NCI-H345 treated with DMSO at 0.1 percent for 48 hours (cell line): ENCODE measurements around the gene MUC4.
"Not testable (repeated sequence)": the region's sequence is repeated elsewhere in the genome, so short reads cannot be mapped to it uniquely, and the experiment has no call there.

Source experiments
- DNase-seq: peaks from one replicate; lab custom pipeline; 2025; ENCODE audit not compliant: unreplicated experiment; lab: John Stamatoyannopoulos, UW

The MUC4 gene

DNA sequence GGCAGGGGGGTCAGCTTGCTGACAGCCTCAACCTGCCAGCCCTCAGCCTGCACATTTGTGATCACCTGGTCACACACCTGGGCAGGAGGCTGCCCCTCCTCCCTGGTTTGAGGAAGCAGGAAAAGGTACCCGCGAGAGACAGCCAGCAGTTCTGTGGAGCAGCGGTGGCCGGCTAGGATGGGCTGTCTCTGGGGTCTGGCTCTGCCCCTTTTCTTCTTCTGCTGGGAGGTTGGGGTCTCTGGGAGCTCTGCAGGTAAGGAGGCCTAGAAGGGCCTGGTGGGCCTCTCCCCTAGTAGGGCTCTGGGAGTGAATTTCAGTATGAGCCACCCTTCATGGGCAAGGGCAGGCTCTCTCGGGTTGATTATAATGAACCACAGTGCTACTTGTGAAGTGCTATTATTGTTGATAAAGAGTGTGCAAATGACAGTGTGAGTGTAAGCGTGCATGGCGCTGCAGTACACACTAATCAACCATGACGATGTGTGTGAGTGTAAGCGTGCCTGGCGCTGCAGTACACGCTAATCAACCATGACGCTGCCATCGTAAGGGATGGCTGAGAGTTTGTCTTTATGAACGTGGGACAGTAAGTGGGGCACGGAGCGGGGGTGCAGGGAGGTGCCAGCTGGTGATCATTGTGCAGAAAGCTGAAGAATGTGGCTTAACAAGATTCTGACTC is 90.8 kb downstream of the MUC4 start, which contains the start of gene MUC20:
Gene MUC20 (plus strand): TSS at position 148 of the 676 bp plus-strand sequence. CDS start 30 bp downstream, at position 178.
- DNase-seq = not testable (repeated sequence)

DNA sequence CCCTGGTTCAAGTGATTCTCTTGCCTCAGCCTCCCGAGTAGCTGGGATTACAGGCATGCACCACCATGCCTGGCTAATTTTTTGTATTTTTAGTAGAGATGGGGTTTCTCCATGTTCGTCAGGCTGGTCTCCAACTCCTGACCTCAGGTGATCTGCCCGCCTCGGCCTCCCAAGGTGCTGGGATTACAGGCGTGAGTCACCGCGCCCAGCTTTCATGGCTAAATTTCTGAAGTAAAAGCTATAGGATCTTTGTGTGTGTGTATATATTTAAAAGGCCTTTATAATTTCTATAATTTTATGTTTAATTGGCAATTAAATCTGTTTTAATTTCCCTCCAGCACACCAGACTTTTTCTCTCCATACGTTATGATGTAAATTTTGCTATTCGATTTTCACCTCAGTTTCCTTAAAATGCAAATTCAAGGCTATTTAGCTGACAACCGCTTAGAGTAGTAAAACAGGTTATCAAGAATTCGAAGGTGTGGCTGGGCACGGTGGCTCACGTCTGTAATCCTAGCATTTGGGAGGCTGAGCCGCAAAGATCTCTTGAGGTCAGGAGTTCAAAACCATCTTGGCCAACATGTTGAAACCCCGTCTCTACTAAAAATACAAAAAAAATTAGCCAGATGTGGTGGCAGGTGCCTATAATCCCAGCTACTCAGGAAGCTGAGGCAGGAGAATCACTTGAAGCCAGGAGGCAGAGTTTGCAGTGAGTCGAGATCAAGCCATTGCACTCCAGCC is 92.0 kb downstream of the MUC4 start:
- not testable (repeated sequence) for DNase-seq

DNA sequence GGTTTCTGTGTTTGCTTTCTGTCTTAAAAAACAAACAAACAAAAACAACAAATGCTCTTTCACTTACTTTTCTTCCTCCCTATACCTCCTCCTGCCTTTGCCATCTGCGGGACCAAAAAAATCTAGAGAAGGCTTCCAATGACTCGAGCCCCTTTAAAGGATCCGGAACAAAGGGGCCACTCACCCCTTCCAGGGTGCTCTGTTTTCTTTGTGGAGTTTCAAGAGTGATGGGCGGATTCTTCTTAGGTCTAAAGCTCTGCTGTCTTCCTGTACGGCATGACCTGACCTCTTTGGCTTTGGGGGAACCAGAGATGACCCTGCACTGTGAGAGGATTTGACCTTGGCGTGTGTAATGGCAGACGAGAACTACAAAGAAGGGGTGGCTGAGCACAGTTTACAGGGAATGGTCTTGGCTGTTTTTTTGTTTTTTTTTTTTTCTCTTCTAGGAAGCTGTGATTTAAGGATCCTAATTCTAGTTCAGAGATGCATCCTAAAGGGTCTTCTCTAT is 93.2 kb downstream of the MUC4 start:
- no peak for DNase-seq

DNA sequence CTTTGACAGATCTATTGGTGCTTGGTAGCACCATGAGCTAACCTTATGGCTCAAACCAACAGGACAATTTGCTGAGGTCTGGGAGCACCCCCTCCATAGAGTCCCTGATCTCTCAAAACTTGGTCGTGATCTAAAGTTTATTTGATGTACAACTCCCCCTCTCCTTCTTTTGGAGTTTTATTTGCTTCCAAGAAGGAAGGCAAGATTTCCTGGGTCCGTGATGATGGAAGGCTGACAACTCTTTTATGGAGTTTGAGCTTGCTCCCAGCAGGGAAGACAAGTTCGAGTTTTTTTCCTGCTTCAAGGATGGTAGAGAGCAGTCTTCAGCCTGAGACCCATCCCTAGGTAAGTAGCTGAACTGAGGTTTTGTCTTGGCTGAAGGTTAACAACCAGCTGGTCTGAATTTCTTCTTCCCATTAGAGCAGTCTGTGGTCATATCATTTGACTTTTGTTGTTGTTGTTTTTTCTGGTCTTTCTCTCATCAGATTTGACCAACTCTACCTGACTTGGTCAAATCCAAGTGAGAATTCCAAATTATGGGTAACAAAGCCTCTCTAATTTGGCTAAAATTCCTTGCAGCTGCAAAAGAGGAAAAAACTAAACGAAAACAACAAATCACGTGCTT is 93.8 kb downstream of the MUC4 start:
- no peak for DNase-seq

DNA sequence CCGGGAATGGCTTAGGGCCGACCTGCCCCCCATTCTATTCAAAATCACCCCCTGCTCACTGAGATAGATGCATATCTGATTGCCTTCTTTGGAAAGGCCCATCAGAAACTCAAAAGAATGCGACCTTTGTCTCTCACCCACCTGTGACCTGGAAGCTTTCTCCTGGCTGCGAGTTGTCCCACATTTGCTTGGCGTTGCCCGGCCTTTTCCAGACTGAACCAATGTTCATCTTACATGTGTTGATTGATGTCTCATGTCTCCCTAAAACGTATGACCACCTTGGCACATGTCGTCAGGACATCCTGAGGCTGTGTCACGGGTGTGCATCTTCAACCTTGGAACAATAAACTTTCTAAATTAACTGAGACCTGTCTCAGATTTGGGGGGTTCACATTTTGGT is 94.3 kb downstream of the MUC4 start:
- DNase-seq = no peak

DNA sequence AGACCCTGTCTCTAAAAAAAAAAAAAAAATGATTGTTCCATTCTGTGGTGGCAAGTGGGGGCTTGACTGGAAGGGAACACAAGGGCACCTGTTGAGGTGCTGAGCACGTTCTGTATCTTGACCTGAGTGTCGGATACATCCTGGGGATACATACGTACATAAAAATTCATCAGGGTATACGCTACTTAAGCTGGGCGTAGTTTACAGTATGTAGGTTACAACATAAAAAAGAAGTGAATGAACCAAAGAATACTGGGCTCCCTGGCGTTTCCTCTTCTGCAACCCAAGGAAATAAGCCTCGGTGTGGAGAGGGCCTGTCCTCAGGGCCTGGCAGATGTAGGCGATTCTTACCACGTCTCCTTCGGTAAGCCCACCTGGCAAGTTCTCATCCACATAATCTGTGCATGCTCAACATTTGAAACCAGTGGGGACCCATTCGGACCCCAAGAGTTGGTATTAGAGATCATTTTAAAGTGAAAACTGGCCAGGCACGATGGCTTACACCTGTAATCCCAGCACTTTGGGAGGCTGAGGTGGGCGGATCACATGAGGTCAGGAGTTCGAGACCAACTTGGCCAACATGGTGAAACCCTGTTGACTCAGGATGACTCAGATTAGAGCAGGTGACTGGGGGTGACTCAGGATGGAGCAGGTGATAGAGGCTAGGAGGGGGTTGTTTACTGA is 96.0 kb downstream of the MUC4 start:
- DNase-seq = no peak

DNA sequence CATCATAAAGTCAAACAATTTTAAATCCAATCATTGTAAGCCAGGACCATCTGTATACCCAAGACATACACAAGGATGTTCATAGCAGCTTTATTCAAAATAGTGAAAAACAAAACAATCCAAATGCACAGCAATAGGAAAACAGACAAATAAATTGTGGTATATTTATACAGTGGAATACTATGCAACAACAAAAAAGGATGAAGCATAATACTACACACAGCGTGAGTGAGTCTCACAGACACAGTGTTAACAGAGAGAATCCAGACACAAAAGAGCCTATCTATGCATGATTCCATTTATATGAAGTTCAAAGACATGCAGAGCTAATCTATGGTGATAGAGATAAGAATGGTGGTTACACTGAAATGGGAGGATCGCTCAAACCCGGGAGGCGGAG is 96.6 kb downstream of the MUC4 start:
- DNase-seq = no peak

DNA sequence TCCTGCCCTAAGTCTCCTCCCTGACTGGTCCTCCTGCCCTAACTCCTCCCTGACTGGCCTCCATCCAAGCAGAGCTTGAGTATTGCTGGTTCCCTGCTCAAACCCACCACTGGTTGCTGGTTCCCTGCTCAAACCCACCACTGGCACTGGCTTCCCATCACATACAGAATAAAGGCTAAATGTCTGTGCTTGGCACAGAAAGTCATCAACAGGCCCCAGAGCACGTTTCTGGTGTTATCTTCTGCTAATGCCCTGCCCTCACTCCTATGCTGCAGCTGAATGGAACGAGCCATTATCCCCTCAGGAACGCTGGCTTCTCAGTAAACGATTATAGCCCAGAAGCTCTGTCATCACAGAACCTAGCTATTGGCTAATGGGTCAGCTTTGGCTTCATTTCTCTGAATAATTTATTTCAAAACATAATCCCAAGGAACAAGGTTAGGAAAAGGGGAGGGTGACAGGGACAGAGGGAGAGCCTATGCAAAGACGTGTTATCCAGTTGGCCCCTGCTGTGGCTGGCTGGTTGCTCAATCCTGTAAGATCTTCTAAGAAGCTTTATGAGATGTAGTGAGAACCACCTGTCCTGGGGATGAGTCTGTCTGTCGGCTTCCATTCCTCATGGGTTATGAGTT is 97.2 kb downstream of the MUC4 start:
- DNase-seq = no peak

DNA sequence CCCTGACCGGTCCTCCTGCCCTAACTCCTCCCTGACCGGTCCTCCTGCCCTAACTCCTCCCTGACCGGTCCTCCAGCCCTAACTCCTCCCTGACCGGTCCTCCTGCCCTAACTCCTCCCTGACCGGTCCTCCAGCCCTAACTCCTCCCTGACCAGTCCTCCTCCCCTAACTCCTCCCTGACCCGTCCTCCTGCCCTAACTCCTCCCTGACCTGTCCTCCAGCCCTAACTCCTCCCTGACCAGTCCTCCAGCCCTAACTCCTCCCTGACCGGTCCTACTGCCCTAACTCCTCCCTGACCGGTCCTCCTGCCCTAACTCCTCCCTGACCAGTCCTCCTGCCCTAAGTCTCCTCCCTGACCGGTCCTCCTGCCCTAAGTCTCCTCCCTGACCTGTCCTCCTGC is 98.6 kb downstream of the MUC4 start:
- DNase-seq = not testable (repeated sequence)

DNA sequence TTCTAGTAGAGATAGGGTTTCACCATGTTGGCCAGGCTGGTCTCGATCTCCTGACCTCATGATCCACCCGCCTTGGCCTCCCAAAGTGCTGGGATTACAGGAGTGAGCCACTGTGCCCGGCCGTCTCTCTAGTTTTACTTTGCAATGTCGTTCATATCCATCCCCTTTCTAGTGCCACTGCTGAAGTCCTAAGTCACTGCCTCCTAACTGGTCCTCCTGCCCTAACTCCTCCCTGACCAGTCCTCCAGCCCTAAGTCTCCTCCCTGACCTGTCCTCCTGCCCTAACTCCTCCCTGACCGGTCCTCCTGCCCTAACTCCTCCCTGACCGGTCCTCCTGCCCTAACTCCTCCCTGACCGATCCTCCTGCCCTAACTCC is 99.2 kb downstream of the MUC4 start:
- DNase-seq = not testable (repeated sequence)

DNA sequence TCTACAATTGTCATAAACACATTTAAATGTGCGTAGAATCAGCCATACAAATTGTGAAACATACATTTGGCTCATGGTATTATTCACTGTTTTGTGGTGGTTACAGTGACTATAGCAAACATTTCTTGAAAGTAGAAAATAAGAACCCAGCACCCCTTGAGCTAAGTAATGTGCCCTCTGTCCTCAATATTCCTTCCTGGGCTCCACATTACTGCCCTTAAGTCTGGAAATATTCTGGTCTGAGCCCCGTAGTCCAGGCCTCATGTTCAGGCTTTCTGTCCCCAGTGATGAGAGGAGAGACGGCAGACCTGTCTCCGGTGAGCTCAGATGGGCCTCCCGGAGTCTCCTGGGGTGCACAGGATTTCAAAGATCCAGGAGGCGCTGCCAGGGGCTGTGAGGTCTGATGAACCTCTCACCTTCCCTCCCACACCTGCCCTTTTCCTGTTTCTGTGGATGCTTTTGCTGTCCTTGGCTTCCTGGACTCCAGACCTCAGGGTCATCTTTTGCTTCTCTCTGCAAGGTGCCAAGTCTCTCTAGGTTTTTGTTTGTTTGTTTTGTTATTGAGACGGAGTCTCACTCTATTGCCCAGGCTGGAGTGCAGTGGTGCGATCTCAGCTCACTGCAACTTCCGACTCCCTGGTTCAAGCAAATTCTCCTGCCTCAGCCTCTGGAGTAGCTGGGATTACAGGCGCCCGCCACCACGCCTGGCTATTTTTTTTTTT is 99.8 kb downstream of the MUC4 start:
- DNase-seq = no peak

DNA sequence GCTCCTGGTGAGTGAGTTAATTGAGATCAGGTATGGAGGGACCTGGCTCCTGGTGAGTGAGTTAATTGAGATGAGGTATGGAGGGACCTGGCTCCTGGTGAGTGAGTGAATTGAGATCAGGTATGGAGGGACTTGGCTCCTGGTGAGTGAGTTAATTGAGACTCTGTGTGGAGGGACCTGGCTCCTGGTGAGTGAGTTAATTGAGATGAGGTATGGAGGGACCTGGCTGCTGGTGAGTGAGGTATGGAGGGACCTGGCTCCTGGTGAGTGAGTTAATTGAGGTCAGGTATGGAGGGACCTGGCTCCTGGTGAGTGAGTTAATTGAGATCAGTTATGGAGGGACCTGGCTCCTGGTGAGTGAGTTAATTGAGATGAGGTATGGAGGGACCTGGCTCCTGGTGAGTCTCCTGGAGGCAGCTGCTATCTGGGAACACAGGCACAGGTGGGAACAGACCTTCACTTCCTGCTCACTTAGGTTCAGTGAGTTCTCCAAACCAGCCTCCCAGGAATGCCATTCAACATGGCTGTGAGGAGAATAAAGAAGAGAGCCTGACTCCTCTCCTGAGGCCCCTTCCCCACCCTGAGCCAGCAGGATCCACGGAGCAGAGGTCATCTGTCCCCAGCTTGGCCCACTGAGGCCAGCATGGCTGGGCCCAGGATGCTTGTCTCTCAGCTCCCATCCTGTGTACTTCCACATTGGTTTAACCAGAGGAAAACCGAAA is 100.5 kb downstream of the MUC4 start:
- DNase-seq = not testable (repeated sequence)

DNA sequence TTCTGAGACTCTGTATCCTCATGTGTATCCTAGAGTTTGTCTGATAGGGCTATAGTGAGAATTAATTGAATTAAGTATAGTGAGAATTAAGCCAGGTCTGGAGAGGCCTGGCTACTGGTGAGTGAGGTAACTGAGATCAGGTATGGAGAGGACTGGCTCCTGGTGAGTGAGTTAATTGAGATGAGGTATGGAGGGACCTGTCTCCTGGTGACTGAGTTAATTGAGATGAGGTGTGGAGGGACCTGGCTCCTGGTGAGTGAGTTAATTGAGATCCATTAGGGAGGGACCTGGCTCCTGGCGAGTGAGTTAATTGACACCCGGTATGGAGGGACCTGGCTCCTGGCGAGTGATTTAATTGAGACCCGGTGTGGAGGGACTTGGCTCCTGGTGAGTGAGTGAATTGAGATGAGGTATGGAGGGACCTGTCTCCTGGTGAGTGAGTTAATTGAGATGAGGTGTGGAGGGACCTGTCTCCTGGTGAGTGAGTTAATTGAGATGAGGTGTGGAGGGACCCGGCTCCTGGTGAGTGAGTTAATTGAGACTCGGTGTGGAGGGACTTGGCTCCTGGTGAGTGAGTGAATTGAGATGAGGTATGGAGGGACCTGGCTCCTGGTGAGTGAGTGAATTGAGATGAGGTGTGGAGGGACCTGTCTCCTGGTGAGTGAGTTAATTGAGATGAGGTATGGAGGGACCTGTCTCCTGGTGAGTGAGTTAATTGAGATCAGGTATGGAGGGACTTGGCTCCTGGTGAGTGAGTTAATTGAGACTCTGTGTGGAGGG is 101.4 kb downstream of the MUC4 start:
- not testable (repeated sequence) for DNase-seq

DNA sequence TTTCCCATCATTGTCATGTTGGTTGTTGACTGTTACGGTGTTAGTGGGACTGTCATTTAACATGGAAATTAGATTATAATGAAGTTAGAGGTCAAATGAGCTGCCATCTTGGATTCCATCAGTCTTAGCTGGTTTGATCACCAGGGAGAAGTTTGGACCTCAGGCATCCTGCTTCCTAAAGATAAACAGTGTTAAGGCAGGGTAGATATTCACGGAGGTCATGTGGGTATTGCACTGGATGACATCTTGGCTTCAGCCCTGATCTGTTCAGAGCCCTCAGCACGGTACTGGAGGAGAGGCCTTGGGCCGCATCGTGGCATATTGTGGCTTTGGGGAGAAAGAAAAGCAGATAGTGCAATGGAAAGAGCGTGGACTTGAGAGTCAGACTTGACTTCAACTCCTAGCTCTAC is 102.0 kb downstream of the MUC4 start:
- DNase-seq = no peak

DNA sequence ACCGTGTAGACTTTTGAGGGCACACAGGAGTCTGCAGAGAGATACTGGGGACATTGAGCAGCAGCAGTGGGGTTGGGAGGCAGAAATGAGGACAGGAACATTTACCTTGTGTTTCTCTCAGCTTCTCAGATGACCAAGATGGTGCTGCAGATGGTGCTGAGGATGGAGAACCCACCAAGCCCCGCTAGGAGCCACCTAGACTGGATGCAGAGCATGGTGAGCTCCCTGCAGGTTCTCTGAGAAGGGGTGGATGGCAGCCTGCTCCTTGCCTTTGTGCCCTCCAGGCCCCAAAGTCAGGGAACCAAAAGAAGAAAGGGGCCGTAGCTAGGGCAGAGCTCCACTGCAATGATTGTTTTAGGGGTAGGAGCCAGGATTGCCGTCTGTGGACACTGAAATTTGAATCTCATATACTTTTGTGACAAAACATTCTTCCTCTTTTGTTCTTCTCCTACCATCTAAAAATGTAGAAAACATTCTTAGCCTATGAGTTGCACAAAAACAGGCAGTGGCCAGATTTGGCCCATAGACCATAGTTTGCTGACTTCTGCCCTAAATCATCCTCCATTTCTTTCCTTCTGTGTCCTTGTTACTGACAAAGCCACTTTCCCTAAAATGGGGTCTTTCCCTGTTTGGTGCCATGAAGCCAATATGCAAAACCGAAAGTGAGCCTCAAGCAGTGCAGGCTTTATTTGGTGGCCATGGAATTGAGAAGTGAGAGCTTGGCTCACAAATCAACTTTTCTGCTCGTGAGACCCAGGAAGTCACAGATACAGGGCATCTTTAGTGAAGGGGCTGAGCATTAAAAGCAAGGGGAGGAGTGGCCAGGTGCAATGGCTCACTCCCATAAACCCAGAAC is 102.9 kb downstream of the MUC4 start:
- no peak for DNase-seq

DNA sequence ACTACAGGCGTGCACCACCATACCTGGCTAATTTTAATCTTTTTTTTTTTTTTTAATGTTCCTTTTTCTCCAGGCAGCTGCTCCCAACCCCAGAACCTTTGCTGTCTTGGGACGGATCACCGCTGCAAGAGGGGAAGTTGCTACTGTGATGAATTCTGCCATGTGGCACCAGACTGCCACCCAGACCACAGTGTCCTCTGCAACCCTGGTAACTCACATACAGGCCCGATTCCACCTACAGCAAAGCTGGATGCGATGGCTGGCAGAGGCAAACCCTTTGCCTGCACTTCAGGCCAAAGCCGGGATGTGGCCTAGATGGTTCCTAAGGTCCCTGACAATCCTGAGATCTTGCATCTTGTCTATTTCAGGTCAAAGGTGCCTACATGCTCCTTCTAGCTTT is 103.7 kb downstream of the MUC4 start:
- no peak for DNase-seq

DNA sequence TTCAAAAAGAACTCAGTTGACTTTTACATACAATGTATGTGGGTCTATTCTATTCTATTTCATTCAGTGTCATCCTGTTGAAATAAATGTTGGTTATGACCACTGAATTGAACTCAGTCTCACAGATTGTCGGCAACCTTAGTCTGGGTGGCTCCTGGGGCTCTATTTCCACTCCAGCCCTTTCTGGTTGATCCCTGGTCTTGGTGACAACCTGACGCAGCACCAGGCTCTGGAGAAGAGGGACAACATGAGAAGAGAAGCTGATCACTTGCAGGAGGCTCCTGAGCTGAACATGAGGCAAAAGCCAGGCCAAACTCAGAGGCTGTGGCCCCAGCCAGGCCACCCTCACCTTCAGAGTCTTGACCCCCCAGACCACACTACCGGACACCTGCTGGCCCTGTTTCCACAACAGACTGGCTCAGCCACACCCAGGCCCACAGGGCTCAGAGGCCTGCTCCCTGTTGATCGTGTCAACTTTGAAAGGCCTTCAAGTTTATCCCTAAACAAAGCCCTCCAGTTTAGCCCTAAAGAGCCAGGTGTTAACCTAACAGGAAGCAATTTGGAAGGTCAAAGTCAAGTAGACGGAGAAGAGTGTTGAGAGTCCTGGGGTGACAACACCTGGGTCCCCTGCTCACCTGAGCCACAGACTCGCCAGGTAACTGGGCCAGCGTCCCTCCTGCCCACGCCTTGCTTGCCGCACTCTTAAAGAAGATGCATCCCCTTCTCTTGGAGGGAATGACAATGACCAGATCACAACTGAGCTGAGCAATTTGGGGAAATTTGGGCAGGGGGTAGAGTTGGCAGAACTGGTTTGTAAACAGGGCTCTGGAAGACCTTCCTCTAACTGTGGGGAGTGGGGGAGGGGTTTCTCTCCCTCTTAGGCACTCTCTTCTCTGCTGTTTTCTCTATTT is 106.4 kb downstream of the MUC4 start:
- DNase-seq = no peak
